GM12865 (cell line): ENCODE results near the gene CREB3L2.

Experiments
- DNase-seq: peaks from one replicate; pipeline ENCODE4 v3.0.0; 2010; ENCODE audit warnings: low read depth
- H3K4me3 ChIP-seq: 2 replicates; pipeline ENCODE4 v1.5.1; 2011; ENCODE audit warnings: mild to moderate bottlenecking, low read depth, low read length, control low read depth
- TF ChIP-seq, protein P1 (sequence below): IDR thresholded peaks from 2 replicates; pipeline ENCODE4 v1.5.1; 2011; ENCODE audit warnings: low read length, control low read depth, low read depth, inconsistent platforms; ENCODE audit not compliant: insufficient read depth; ENCODE audit errors: missing control alignments

Gene CREB3L2

DNA sequence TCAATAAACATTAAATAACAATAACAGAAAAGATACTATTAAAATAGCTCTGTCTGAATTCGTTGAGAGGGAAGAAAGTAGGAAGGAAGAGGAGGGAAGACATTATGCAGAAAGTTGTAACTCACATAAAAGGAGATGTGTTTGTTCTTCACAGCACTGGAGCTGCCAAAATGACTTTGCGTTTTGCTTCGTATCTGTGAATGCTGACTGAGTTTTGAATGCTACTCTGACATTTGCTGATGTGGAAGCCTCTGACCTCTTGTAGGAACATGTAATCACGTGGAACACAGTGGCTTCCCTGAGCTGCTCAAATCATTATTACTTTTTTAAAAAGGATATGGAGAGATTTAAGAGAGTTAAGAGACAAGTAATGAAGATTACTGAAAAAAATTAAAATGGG lies 139.5 kb downstream of the CREB3L2 start:
- no peak overlapping the region for H3K4me3 ChIP-seq
- no peak for DNase-seq
- TF ChIP-seq, protein P1, sequence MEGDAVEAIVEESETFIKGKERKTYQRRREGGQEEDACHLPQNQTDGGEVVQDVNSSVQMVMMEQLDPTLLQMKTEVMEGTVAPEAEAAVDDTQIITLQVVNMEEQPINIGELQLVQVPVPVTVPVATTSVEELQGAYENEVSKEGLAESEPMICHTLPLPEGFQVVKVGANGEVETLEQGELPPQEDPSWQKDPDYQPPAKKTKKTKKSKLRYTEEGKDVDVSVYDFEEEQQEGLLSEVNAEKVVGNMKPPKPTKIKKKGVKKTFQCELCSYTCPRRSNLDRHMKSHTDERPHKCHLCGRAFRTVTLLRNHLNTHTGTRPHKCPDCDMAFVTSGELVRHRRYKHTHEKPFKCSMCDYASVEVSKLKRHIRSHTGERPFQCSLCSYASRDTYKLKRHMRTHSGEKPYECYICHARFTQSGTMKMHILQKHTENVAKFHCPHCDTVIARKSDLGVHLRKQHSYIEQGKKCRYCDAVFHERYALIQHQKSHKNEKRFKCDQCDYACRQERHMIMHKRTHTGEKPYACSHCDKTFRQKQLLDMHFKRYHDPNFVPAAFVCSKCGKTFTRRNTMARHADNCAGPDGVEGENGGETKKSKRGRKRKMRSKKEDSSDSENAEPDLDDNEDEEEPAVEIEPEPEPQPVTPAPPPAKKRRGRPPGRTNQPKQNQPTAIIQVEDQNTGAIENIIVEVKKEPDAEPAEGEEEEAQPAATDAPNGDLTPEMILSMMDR, result no peak

DNA sequence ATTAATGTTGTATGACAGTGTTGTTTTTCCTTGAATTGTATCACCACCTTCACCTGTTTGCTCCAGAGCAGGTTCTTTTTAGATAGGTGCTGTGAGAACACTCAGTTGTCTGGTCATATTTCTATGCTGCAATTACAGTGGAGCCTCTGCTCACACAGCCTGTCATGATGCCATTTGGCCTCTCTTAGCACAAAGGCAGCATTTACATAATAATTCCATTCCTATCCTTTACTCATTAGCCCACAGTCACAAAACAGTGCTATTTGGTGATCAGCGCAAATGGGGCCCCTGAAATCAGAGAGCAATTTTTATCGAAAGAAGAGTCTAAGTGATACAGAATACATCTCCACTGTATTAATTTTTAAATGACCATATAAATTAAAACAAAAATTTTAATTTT lies 141.3 kb downstream of the CREB3L2 start:
- DNase-seq, result no peak
- no peak overlapping the region for H3K4me3 ChIP-seq
- TF ChIP-seq, protein P1, result no peak

DNA sequence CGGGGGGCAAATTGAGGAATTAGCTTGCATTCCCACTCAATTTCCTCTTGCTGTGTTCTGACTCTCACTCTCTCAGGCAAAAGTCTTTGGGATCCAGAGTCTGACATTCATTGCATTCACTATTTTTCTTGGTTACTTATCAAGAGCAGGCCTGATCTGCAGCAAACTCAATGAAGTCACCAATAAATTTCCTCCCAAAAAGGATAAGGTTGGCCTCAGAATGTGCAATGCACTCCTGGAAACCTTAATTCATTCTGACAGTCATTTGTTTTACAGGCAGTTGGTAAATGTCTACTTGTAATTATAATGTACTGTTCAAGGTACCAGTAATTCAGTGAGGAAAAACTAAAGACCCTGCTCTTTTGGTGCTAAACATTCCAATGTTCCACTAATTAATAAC lies 148.8 kb downstream of the CREB3L2 start:
- no peak overlapping the region for H3K4me3 ChIP-seq
- TF ChIP-seq, protein P1, result no peak
- no peak for DNase-seq

DNA sequence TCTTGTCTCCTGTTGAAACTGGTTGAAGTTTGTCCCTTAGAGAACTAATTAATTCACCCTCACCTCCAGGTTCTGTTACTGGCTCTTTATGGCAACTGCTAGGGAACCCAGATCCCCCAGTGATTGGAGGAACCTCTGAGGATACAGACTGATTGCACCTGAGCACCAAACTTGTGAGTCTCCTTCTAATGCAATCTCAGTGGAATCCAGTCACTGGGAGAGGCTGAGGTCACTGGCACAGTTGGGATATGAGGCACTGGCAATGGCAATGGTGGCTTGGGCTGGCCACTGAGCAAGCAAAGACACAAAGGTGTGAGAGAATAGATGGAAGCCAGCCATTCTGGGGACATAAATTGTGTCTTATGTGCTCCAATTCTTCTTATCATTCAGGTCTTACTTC lies 149.8 kb downstream of the CREB3L2 start:
- H3K4me3 ChIP-seq, result no peak overlapping the region
- TF ChIP-seq, protein P1, result no peak

DNA sequence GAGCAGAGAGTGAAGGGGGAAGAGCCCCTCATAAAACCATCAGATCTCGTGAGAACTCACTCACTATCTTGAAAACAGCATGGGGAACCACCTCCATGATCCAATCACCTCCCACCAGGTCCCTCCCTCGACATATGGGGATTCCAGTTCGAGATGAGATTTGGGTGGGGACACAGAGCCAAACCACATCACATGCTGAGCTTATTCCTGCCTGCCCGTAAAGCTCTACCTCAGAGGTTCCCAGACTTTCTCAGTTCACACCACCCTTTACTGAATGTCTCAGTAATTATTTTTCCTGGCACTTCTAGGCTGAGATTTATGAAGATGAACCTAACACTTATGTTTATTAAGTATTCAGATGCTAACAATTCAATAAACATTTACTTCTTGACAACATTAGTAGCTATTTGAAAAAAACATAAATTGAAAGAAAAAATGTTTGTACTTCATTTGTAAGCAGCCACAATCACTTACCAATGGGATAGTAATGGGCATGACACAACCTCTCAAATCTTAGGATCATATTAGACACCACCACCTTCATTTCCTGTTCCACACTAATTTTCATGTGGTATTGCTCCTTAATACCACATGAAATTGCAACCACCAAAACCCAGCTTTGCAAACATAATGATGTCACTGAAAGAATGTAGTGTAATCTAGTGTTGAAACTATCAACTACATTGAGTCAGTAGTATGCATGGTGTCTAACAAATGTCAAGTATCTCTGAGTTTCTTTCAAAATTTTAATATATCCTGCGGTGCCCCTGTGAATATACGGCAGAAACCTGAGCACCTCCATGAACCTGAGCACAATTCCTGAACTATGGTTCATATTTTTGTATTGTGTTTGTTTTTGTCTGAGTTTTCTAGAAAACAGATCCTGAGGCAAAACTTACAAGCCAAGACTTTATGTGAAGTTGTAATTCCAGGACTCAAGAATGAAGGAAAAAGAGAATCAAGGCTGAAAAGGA lies 150.6 kb downstream of the CREB3L2 start:
- TF ChIP-seq, protein P1, result no peak
- DNase-seq, result no peak

More for the DNA sequence above, 149.8 kb downstream of the CREB3L2 start:
- DNase-seq, result no peak

DNA sequence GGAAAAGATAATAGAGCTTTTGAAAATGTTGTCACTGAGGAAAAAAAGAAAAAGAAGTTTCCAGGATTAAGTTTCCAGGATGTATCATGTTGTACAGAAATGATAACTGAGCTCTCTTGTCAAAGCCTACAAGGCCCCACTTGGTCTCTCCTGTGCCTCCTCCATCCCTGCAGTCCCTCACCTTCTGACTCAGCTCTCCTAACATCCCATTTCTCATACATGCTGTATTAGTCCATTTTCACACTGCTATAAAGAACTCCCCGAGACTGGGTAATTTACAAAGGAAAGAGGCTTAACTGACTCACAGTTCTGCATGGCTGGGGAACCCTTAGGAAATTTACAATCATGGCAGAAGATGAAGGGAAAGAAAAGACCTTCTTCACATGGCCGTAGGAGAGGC lies 151.3 kb downstream of the CREB3L2 start:
- TF ChIP-seq, protein P1, result no peak
- DNase-seq, result no peak
- no peak overlapping the region for H3K4me3 ChIP-seq

More for the DNA sequence above, 150.6 kb downstream of the CREB3L2 start:
- no peak overlapping the region for H3K4me3 ChIP-seq
